Thyroid gland (tissue), 4 donors: ENCODE results near the gene ILKAP.

Experiments used
- CTCF ChIP-seq, 6 experiments: fragments of 200-600 bp in 3 of 6; fragments of 450-650 bp in 3 of 6; sonication (generic) in 3 of 6; IDR thresholded peaks; one replicate each; pipeline ENCODE4 v1.5.1; 2016 to 2019; ENCODE audit warnings: antibody characterized with exemption in 6 of 6, mild to moderate bottlenecking in 2 of 6, inconsistent platforms in 1 of 6, moderate library complexity in 1 of 6
- POLR2A ChIP-seq, 2 donors: fragments of 450-650 bp; IDR thresholded peaks; one replicate each; pipeline ENCODE4 v1.6.1; 2017; ENCODE audit warnings: antibody characterized with exemption in 2 of 2, mild to moderate bottlenecking in 2 of 2, moderate library complexity in 1 of 2

GRCh38 chr2:238158018-238158508 lies 45.4 kb downstream of the ILKAP start:
- TF ChIP-seq CTCF (IDR thresholded peaks at IDR 0.05) (no peak), POLR2A (IDR thresholded peaks at IDR 0.05) (no peak)
